GM20000 (cell line): ENCODE data around the gene KCNQ4.

Source experiments
- DNase-seq: peaks from one replicate; pipeline ENCODE4 v3.0.0; 2012; ENCODE audit warnings: low spot score
- CTCF ChIP-seq: IDR thresholded peaks from 2 replicates; pipeline ENCODE4 v1.5.1; 2012; ENCODE audit warnings: mild to moderate bottlenecking, control low read depth; ENCODE audit errors: extremely low read depth, missing control alignments

Gene KCNQ4

GRCh38 chr1:40806240-40806639 is 22.7 kb downstream of the KCNQ4 start:
- TF ChIP-seq CTCF = no peak

GRCh38 chr1:40806731-40807695 is 23.4 kb downstream of the KCNQ4 start:
- no peak for TF ChIP-seq CTCF
- DNase-seq = no peak

More at GRCh38 chr1:40806240-40806639, 22.7 kb downstream of the KCNQ4 start:
- no peak for DNase-seq

GRCh38 chr1:40808002-40808401 is 24.4 kb downstream of the KCNQ4 start:
- no peak for TF ChIP-seq CTCF

GRCh38 chr1:40808444-40808843 is 24.9 kb downstream of the KCNQ4 start:
- TF ChIP-seq CTCF = no peak
- no peak for DNase-seq

More at GRCh38 chr1:40808002-40808401, 24.4 kb downstream of the KCNQ4 start:
- no peak for DNase-seq

GRCh38 chr1:40808909-40809308 is 25.3 kb downstream of the KCNQ4 start:
- DNase-seq = no peak
- TF ChIP-seq CTCF = no peak

- no peak for TF ChIP-seq CTCF
- DNase-seq = no peak
Observed at GRCh38 chr1:40810927-40811326, 27.3 kb downstream of the KCNQ4 start.

- no peak for DNase-seq
- TF ChIP-seq CTCF = no peak
Observed at GRCh38 chr1:40815420-40815819, 31.8 kb downstream of the KCNQ4 start.
